Effector memory CD4-positive, alpha-beta T cell (primary cell): ENCODE measurements around the gene METTL25B.

ENCODE experiments used
- DNase-seq, 3 donors: peaks; one replicate each; pipeline ENCODE4 v3.0.0-alpha.2; 2020
- H3K27ac ChIP-seq: 2 replicates; pipeline ENCODE4 v1.7.0; 2013; ENCODE audit warnings: mild to moderate bottlenecking, low read length, moderate library complexity; ENCODE audit not compliant: insufficient read depth, poor library complexity, severe bottlenecking
- H3K27me3 ChIP-seq: replicated peaks from 2 replicates; pipeline ENCODE4 v1.7.0; 2013; ENCODE audit warnings: mild to moderate bottlenecking, low read length; ENCODE audit not compliant: insufficient read depth, control insufficient read depth, poor library complexity, severe bottlenecking
- H3K36me3 ChIP-seq: 2 replicates; pipeline ENCODE4 v1.7.0; 2013; ENCODE audit warnings: mild to moderate bottlenecking, low read length, moderate library complexity; ENCODE audit not compliant: control insufficient read depth, insufficient read depth
- H3K4me1 ChIP-seq: 2 replicates; pipeline ENCODE4 v1.7.0; 2013; ENCODE audit warnings: low read length, mild to moderate bottlenecking; ENCODE audit not compliant: control insufficient read depth, insufficient read depth, poor library complexity, severe bottlenecking
- H3K4me3 ChIP-seq: 2 replicates; pipeline ENCODE4 v1.7.0; 2013; ENCODE audit warnings: low read length, low read depth, mild to moderate bottlenecking; ENCODE audit not compliant: insufficient read depth, poor library complexity, severe bottlenecking
- H3K9me3 ChIP-seq: 2 replicates; pipeline ENCODE4 v1.7.0; 2013; ENCODE audit warnings: mild to moderate bottlenecking, low read length, moderate library complexity; ENCODE audit not compliant: control insufficient read depth
- total RNA-seq, 3 donors: gene quantifications; one replicate each; lab custom pipeline; 2026; lab: John Stamatoyannopoulos, UW

The METTL25B gene
- 11.8 to 14.9 (median 14.1) reads per million in 3 donors for total RNA-seq

- H3K27ac ChIP-seq: peak within 1 kb of the TSS; percentile 96
- H3K4me3 ChIP-seq: peak within 1 kb of the TSS; percentile 90
- no peaks in the 10 kb centered on the region for H3K27me3 ChIP-seq
- peaks cover 19% of the 10 kb centered on the region for H3K36me3 ChIP-seq
- DNase-seq: peak in 2 of 3 donors; percentile 51 to 67
- peaks cover 37% of the 10 kb centered on the region for H3K4me1 ChIP-seq
- no peaks in the 10 kb centered on the region for H3K9me3 ChIP-seq
These were observed at the start of gene METTL25B for GRCh38 chr1:156727926-156728598. Gene METTL25B, plus strand, starts transcription at chr1:156728469. Its CDS starts 636 bp downstream, at chr1:156729105.

GRCh38 chr1:156680056-156680455 is 48.2 kb upstream of the METTL25B start:
- no peaks in the 10 kb centered on the region for H3K9me3 ChIP-seq
- no peak overlapping the region for H3K4me3 ChIP-seq
- DNase-seq: no peak
- H3K27ac ChIP-seq: no peak overlapping the region
- H3K36me3 ChIP-seq: no peaks in the 10 kb centered on the region
- H3K4me1 ChIP-seq: peaks cover 20% of the 10 kb centered on the region
- peaks cover 46% of the 10 kb centered on the region for H3K27me3 ChIP-seq

- Histone ChIP-seq H3K4me3 (no peak overlapping the region), H3K4me1 (peaks cover 20% of the 10 kb centered on the region), H3K27me3 (peaks cover 39% of the 10 kb centered on the region), H3K9me3 (no peaks in the 10 kb centered on the region), H3K36me3 (no peaks in the 10 kb centered on the region), H3K27ac (no peak overlapping the region)
- no peak for DNase-seq
These were observed 46.9 kb upstream of the METTL25B start for GRCh38 chr1:156681196-156681960.

- no peak for DNase-seq
- peaks cover 29% of the 10 kb centered on the region for H3K27me3 ChIP-seq
These were observed 45.9 kb upstream of the METTL25B start for GRCh38 chr1:156682166-156682890.

GRCh38 chr1:156684227-156684782 is 44.0 kb upstream of the METTL25B start:
- Histone ChIP-seq H3K27me3 (peaks cover 11% of the 10 kb centered on the region), H3K4me3 (no peak overlapping the region), H3K27ac (no peak overlapping the region), H3K4me1 (peaks cover 7% of the 10 kb centered on the region), H3K9me3 (no peaks in the 10 kb centered on the region), H3K36me3 (no peaks in the 10 kb centered on the region)
- DNase-seq: no peak

More at GRCh38 chr1:156682166-156682890, 45.9 kb upstream of the METTL25B start:
- Histone ChIP-seq H3K36me3 (no peaks in the 10 kb centered on the region), H3K4me3 (no peak overlapping the region), H3K27ac (no peak overlapping the region), H3K9me3 (no peaks in the 10 kb centered on the region), H3K4me1 (peaks cover 13% of the 10 kb centered on the region)

GRCh38 chr1:156689035-156689952 is 39.0 kb upstream of the METTL25B start:
- no peaks in the 10 kb centered on the region for H3K36me3 ChIP-seq
- peaks cover 18% of the 10 kb centered on the region for H3K4me1 ChIP-seq
- no peak overlapping the region for H3K4me3 ChIP-seq
- peaks cover 43% of the 10 kb centered on the region for H3K27me3 ChIP-seq
- H3K9me3 ChIP-seq: no peaks in the 10 kb centered on the region
- peak; percentile 54 to 64 (median 55) for DNase-seq
- H3K27ac ChIP-seq: no peak overlapping the region

- peaks cover 43% of the 10 kb centered on the region for H3K27me3 ChIP-seq
- no peak for DNase-seq
- no peak overlapping the region for H3K27ac ChIP-seq
- H3K36me3 ChIP-seq: no peaks in the 10 kb centered on the region
- H3K4me3 ChIP-seq: no peak overlapping the region
- peaks cover 16% of the 10 kb centered on the region for H3K4me1 ChIP-seq
- H3K9me3 ChIP-seq: no peaks in the 10 kb centered on the region
These were observed 38.2 kb upstream of the METTL25B start for GRCh38 chr1:156689953-156690674.

- Histone ChIP-seq H3K36me3 (no peaks in the 10 kb centered on the region), H3K4me1 (peaks cover 16% of the 10 kb centered on the region), H3K27me3 (peaks cover 43% of the 10 kb centered on the region), H3K9me3 (no peaks in the 10 kb centered on the region), H3K27ac (no peak overlapping the region), H3K4me3 (no peak overlapping the region)
- no peak for DNase-seq
These were observed 37.6 kb upstream of the METTL25B start for GRCh38 chr1:156690675-156691036.
